Anterior cingulate cortex (tissue), 58 donors: ENCODE data around the gene CYP2U1.
"Not testable (repeated sequence)": the region's sequence is repeated elsewhere in the genome, so short reads cannot be mapped to it uniquely, and the experiment has no call there.

Source experiments
- DNase-seq, 58 donors: peaks; one replicate each; lab custom pipeline; 2025; lab: John Stamatoyannopoulos, UW

Gene CYP2U1

GRCh38 chr4:107930821-107931774, at the start of gene CYP2U1:
TSS of gene CYP2U1 (plus strand) at chr4:107931549. CDS start at chr4:107931644, 95 bp downstream.
- peak; percentile 41 to 90 (median 80) for DNase-seq

- DNase-seq, result no peak
Measured at GRCh38 chr4:107885865-107886264, 45.5 kb upstream of the CYP2U1 start.

GRCh38 chr4:107888237-107888636, 43.1 kb upstream of the CYP2U1 start:
- DNase-seq, result no peak

GRCh38 chr4:107890779-107891178, 40.6 kb upstream of the CYP2U1 start:
- no peak for DNase-seq

- DNase-seq, result no peak
Measured at GRCh38 chr4:107891299-107891698, 40.0 kb upstream of the CYP2U1 start.

- DNase-seq, result no peak
Measured at GRCh38 chr4:107893171-107894137, 37.9 kb upstream of the CYP2U1 start.

GRCh38 chr4:107894138-107894603, 37.2 kb upstream of the CYP2U1 start:
- DNase-seq, result no peak

- no peak for DNase-seq
Measured at GRCh38 chr4:107896158-107896645, 35.1 kb upstream of the CYP2U1 start.

- no peak for DNase-seq
Measured at GRCh38 chr4:107896646-107897045, 34.7 kb upstream of the CYP2U1 start.

- DNase-seq, result no peak
Measured at GRCh38 chr4:107897823-107898222, 33.5 kb upstream of the CYP2U1 start.

GRCh38 chr4:107900067-107900466, 31.3 kb upstream of the CYP2U1 start:
- no peak for DNase-seq

- DNase-seq, result no peak
Measured at GRCh38 chr4:107900508-107900907, 30.8 kb upstream of the CYP2U1 start.

GRCh38 chr4:107901213-107901934, 30.0 kb upstream of the CYP2U1 start:
- DNase-seq, result no peak

GRCh38 chr4:107902715-107903114, 28.6 kb upstream of the CYP2U1 start:
- DNase-seq, result no peak

- DNase-seq, result not testable (repeated sequence)
Measured at GRCh38 chr4:107905082-107905481, 26.3 kb upstream of the CYP2U1 start.

- no peak for DNase-seq
Measured at GRCh38 chr4:107906458-107907100, 24.8 kb upstream of the CYP2U1 start.

GRCh38 chr4:107908377-107908776, 23.0 kb upstream of the CYP2U1 start:
- no peak for DNase-seq

GRCh38 chr4:107913283-107913899, 18.0 kb upstream of the CYP2U1 start:
- DNase-seq, result peak in 10 of 58 donors; percentile 3 to 78 (median 14)

GRCh38 chr4:107915220-107915619, 16.1 kb upstream of the CYP2U1 start:
- no peak for DNase-seq
